GM19328 (cell line): ENCODE measurements around the gene CSPG4.
"Not testable (repeated sequence)": the region's sequence is repeated elsewhere in the genome, so short reads cannot be mapped to it uniquely, and the experiment has no call there.

Source experiments
- ATAC-seq: cut with Tn5 transposase; IDR thresholded peaks from one replicate; pipeline ENCODE4 v1.9.1; 2021; ENCODE audit warnings: mild to moderate bottlenecking, moderate library complexity; ENCODE audit not compliant: unreplicated experiment

Gene CSPG4

DNA sequence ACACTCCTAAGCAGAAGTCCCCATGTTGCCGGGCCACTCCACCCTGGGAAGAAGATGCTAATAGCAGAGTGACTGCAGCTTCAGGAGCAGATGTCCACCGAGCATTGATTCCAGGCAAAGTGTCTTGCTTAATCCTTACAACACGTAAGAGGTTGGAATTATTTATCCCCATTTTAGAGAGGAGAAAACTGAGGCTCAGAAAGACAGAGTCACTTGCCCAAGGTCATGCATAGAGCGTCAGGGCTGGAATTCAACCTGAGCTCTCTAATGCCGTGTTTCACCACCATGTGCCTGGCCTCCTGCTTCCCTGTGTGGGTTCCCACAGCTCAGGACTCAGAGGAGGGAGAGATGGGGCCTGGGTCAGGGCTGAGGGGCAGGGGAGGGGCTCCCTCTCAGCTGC, 7.3 kb downstream of the CSPG4 start:
- ATAC-seq = not testable (repeated sequence)

GRCh38 chr15:75704618-75705017, 8.0 kb downstream of the CSPG4 start:
- ATAC-seq = no peak

DNA sequence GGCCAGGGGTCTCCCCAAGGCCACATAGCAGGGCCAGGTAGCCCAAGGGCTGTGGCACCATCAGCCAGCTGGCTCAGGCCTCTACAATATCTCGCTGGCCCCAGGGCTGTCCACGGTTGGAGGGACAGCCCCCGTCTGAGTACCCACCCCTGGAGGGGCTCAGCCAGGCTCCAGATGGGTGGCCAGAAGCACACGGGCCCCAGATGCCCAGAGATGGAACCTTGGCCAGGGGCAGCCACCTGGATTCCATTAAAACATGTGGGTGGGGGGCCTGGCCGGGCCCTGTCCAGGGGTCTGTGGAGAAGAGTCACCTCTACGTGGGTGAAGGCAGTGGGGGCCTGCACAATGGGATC, 8.4 kb downstream of the CSPG4 start:
- no peak for ATAC-seq

- not testable (repeated sequence) for ATAC-seq
Observed at GRCh38 chr15:75703440-75704262, 9.0 kb downstream of the CSPG4 start.

DNA sequence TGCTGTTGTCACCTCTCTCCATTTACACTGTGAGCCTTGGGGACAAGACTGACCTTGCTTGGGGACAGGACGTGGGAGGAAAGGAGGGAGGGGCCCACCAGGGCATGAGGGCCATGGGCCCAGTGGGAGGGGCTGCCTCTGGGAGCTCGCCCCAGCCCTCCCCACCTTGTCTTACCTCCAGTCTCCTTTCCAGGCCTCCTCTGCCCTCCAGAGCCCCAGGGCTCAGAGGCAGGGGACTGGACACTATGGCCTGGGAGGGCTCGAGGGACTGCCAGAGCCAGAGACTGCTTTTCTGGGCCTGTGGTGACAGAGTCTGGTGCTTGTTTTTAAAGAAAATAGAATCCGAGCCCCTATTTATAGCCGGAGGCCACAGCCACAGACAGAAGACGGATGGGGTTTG, 10.2 kb downstream of the CSPG4 start:
- ATAC-seq = no peak

- not testable (repeated sequence) for ATAC-seq
Observed at GRCh38 chr15:75701071-75702003, 11.3 kb downstream of the CSPG4 start.

- ATAC-seq = not testable (repeated sequence)
Observed at GRCh38 chr15:75699961-75700874, 12.4 kb downstream of the CSPG4 start.

DNA sequence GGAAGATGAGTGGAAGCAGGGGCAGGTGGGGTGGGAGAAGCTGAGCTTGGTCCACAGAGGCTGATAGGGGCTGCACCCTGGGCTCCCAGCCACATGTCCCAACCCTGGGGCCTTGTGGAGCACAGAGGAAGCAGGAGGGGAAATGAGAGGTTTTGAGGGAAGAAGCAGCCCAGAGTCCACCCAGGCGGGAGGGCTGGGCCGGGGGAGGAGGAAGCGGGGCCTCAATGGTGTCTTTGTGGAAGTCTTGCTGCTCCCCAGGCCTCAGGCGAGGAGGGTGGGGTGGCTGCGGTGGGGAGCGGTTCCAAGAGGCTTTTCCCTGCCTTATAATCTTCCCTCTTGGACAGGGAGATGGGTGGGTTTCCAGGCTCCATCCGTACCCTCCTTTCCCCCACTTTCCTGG, 13.1 kb downstream of the CSPG4 start:
- not testable (repeated sequence) for ATAC-seq

DNA sequence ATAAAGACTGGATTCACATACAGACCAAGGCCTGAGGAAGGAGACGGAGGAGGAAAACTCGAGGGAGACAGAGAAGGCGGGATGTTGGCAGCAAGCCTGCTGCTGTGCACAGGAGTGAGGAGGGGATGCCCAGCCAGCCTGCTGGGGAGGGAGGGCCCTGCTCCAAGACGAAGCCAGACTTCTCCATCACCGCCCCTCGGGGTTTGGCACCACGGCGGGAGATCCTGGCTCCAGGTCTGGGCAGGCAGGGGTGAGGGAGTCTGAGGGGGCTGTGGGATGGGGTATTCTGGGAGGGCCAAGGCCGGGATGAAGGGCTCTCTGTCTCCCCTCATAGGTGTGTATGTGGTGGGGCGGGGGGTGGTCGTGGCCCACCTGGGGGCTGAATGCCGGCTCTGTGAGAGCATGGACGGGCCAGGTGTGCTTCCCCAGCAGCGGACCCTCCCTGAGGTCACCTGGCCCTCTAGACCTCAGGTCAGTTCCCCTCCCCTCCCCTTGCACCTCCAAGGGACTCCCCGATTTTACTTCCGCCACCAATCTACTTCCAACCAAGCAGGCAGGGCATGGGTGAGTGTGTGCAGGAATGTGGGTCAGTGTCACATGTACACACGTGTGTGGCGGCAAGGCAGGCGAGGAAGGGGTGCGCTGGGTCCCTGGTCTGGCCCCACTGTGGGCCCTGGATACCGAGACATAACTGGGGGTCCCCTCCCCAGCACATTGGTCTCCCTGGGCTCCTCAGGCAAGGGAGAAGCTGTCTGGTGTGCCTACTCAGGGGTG, 14.5 kb downstream of the CSPG4 start:
- ATAC-seq = not testable (repeated sequence)

DNA sequence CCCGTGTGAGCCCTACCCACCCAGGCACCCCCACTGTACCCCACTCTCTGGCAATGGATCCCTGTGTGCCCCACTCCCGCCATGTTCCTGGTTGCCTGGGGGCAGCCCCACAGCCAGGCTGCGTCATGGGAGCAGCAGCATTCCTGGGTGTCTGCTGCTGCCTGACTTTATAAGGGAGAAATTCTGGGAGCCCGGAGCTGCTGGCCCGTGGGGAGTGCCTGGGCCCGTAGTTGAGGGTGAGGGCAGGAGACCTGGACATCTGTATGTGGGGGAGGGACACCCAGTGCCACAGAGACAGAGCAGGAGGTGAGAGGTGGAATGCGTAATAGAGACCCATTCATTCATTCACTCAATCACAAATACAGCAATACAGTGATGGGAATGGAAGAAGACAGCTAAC, 15.1 kb downstream of the CSPG4 start:
- ATAC-seq = no peak

DNA sequence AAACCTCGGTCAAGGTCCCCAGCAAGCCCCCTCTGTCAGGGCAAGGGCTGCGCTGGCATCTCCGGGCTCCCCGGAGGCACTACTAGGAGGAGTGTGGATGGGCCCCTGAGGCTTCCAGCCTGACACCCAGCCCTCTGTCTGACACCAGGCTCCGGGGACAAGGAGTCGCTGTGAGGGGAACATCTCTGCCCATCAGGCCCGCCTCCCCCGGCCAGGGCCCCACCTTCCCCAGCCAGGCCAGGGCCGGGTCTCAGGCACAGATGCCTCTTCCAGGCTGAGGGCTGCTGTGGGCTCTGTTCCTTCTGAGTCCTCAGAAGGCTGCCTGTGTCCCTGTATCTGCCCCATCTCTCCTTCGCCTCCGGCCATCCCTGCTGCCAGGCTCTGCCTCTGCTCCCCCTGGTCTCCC, 15.8 kb downstream of the CSPG4 start:
- ATAC-seq = no peak

DNA sequence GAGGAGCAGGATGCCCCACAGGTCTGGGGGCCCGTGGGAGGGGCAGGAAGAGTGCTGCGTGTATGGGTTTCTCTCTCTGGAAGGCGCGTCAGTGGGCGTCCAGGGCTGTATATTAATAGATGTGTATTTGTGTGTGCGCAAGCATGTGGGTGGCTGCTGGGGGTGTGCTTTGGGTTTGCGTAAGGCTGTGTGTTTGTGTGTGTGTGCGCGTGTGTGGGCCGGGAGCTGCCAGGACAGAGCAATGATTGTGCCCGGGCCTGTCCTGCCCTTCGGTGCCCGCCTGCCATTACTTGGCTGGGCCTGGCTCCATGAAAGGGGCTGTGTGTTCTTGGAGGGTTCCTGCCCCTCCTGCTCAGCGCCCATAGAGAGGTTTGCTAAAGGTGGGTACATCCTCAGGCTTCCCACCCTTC, 16.3 kb downstream of the CSPG4 start:
- no peak for ATAC-seq

DNA sequence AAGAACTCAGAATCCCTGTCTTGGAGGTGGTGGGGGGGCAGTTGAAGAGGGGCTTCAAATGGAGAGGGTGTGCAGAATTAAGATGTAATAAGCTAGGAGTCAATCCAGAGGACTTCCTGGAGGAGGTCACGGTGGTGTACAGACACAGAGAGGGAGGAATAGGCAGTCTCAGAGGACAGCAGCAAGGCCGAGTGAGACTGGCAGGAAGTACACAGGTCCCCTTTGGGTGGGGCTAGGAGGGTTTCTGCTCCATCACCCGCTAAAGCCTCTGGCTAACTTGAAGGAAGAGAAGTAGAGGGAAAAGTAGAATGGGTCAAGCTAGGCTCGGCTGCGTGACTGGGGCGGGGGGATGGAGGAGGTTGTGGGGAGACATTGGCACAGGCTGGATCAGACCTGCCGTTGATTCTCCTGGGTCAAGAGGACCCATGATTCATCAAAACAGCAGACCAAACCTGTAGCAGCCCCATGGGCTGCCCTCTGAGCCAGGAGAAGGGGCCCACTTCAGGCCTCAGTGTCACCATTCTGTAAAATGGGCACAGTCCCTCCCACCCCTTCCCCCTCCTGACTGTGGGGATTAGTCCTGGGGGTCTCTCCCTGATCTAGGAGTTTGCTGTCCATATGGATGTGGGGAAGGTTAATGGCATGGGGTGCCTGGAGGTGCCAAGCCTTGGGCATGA, 16.9 kb downstream of the CSPG4 start:
- ATAC-seq = no peak

DNA sequence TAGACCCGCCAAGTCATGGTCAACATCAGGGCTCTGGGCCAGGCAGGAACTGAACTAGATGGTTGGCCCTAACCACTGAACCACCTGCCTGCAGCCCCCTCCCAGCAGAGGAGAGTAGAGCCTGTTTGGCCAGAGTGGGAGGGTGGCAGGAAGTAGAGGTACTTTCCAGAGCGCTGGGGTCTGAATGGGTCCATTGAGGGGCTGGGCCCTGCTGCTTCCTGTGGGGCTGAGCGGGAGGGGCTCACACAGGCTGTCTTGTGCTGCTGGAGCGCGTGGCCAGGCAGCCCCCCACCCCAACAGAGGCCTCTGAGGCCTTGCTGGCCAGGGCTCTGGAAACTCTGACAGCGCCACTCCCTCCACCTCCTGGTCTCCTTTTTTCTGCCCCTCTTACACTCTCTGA, 17.4 kb downstream of the CSPG4 start:
- ATAC-seq = no peak

- no peak for ATAC-seq
Observed at GRCh38 chr15:75694241-75695182, 18.1 kb downstream of the CSPG4 start.

DNA sequence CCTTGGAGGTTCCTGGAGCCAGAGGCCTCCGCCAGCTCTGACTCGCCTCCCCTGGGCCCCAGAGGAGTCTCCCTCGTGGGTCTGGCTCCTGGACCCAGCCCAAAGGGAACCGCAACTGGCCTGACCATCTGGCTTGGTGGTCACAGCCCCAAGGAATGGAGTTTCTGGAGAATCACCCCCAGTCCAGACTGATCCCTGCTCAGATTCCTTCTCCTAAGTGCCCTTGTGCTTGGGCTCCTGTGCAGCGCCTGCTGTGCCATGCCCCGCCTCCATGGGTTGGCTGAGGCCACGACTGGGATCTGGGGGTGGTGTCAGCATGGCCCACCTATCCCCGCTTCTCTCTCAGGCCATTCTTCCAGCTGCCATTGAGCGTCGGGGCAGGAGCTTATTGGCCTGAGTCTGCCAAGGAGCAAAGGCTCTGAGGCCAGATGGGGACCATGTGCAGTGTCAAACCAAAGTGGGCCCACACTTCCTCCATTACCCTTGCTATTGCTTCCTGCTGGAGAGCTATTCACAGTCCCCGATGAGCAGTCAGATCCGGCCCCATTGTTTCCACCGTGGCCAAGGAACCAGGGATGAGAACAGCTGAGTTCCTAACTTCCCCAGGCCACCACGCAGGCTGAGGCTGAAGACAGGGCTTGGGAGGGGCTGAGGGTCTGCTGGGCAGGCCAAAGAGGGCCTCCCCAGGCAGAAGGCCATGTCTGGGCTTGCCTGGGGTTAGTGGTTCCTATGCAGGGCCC, 19.0 kb downstream of the CSPG4 start:
- ATAC-seq = no peak

- ATAC-seq = not testable (repeated sequence)
Observed at GRCh38 chr15:75693028-75693427, 19.6 kb downstream of the CSPG4 start.

- ATAC-seq = not testable (repeated sequence)
Observed at GRCh38 chr15:75692311-75692710, 20.3 kb downstream of the CSPG4 start.
